K562 (cell line): ENCODE measurements around the gene SLC5A2. TPM values are rescaled to one million over a fixed set of nuclear protein-coding genes. Genes with fewer than 3 reads are reported as not detected.

Source experiments
- ATAC-seq: fragments of 200-7000 bp; cut with Tn5 transposase; 3 replicates; pipeline ENCODE4 v1.9.1; 2020; ENCODE audit warnings: moderate library complexity
- BruUV-seq: library from RNA; stranded (reverse); fragments of 400-500 nt; replicated peaks from 2 replicates; lab custom pipeline; 2021; lab: Mats Ljungman, UMichigan
- CTCF ChIA-PET: fragments of 300-600 bp; formaldehyde crosslinking; extraction: SDS; loops from one replicate; lab custom pipeline; 2021; ENCODE audit warnings: low intra/inter-chr PET ratio; lab: Yijun Ruan, JAX
- POLR2A ChIA-PET: fragments of 300-600, 350-650 bp; sonication (Branson Sonifier 250); formaldehyde crosslinking; extraction: SDS; loops from one replicate; lab custom pipeline; 2021; ENCODE audit warnings: antibody characterized with exemption, inconsistent platforms; lab: Yijun Ruan, JAX
- DNase-seq, 4 experiments: peaks; one replicate each; pipeline versions ENCODE4 v3.0.0 to v3.0.0-alpha.2; 2011 to 2018; ENCODE audit warnings: low spot score in 3 of 4, mixed read lengths in 3 of 4; ENCODE audit errors: extremely low read depth in 1 of 4
- FAIRE-seq: peaks from 2 replicates; lab custom pipeline; 2011; peaks lifted over from hg19 to GRCh38; lab: Jason Lieb, UNC
- H2AFZ ChIP-seq: 2 replicates; pipeline ENCODE4 v1.6.0; 2011; ENCODE audit warnings: low read depth, low read length, control low read depth, inconsistent platforms
- H3K27ac ChIP-seq: fragments of 200-600 bp; 3 replicates; pipeline ENCODE4 v1.8.0; 2011; ENCODE audit warnings: low read depth, mild to moderate bottlenecking, control low read depth, inconsistent platforms, low read length, moderate library complexity, mixed read lengths; ENCODE audit errors: extremely low read depth
- H3K27me3 ChIP-seq, 2 experiments: fragments of 300-600 bp in 1 of 2; 2 replicates in 1 of 2; 3 replicates in 1 of 2; pipeline versions ENCODE4 v1.6.0 to v1.8.0; 2011; ENCODE audit warnings: inconsistent platforms in 2 of 2, low read length in 2 of 2, mild to moderate bottlenecking in 1 of 2, mixed read lengths in 1 of 2, moderate library complexity in 1 of 2; ENCODE audit not compliant: control insufficient read depth in 2 of 2, insufficient read depth in 2 of 2
- H3K36me3 ChIP-seq: fragments of 300-600 bp; 3 replicates; pipeline ENCODE4 v1.8.0; 2011; ENCODE audit warnings: mild to moderate bottlenecking, low read length, inconsistent platforms; ENCODE audit not compliant: control insufficient read depth, insufficient read depth
- H3K4me1 ChIP-seq, 2 experiments: fragments of 200-600 bp in 1 of 2; replicated peaks in 1 of 2; 2 replicates in 1 of 2; 3 replicates in 1 of 2; pipeline versions ENCODE4 v1.5.1 to v1.8.0; 2011; ENCODE audit warnings: inconsistent platforms in 2 of 2, low read length in 2 of 2, mild to moderate bottlenecking in 1 of 2, mixed read lengths in 1 of 2, moderate library complexity in 1 of 2; ENCODE audit not compliant: control insufficient read depth in 2 of 2, insufficient read depth in 2 of 2
- H3K4me2 ChIP-seq: 2 replicates; pipeline ENCODE4 v1.6.1; 2011; ENCODE audit warnings: low read length, control low read depth, inconsistent platforms, mixed read lengths; ENCODE audit not compliant: insufficient read depth
- H3K4me3 ChIP-seq: fragments of 200-600 bp; sonication (generic), shearing (Covaris generic); 2 replicates; pipeline ENCODE4 v1.5.1; 2016; ENCODE audit warnings: control low read depth, inconsistent platforms
- H3K79me2 ChIP-seq: fragments of 200-600 bp; 3 replicates; pipeline ENCODE4 v1.8.0; 2011; ENCODE audit warnings: low read length, inconsistent platforms; ENCODE audit not compliant: control insufficient read depth, insufficient read depth
- H3K9ac ChIP-seq, 2 experiments: 2 replicates each; pipeline versions ENCODE4 v1.6.0 to v1.6.1; 2011; ENCODE audit warnings: low read depth in 2 of 2, low read length in 2 of 2, control low read depth in 1 of 2, inconsistent platforms in 1 of 2, mild to moderate bottlenecking in 1 of 2, mixed read lengths in 1 of 2; ENCODE audit not compliant: insufficient read depth in 1 of 2
- H3K9me1 ChIP-seq: one replicate; pipeline ENCODE4 v1.6.0; 2011; ENCODE audit warnings: inconsistent platforms, mild to moderate bottlenecking, low read length, moderate library complexity; ENCODE audit not compliant: control insufficient read depth, insufficient read depth
- H3K9me3 ChIP-seq: replicated peaks from 2 replicates; pipeline ENCODE4 v1.5.1; 2011; ENCODE audit warnings: low read depth, low read length, inconsistent platforms; ENCODE audit not compliant: control insufficient read depth, insufficient read depth
- H4K20me1 ChIP-seq: replicated peaks from 2 replicates; pipeline ENCODE4 v1.6.1; 2011; ENCODE audit warnings: low read length, inconsistent platforms, mixed read lengths; ENCODE audit not compliant: control insufficient read depth, insufficient read depth
- BCOR ChIP-seq: fragments of 450-650 bp; IDR thresholded peaks from 2 replicates; pipeline ENCODE4 v1.6.1; 2016
- CTBP1 ChIP-seq: fragments of 450-650 bp; IDR thresholded peaks from 2 replicates; pipeline ENCODE4 v1.6.1; 2016; ENCODE audit warnings: borderline replicate concordance
- L3MBTL2 ChIP-seq: fragments of 450-650 bp; IDR thresholded peaks from 2 replicates; pipeline ENCODE4 v1.6.1; 2016; ENCODE audit warnings: mild to moderate bottlenecking, moderate library complexity
- MED1 ChIP-seq: sonication (generic); formaldehyde crosslinking; IDR thresholded peaks from 2 replicates; pipeline ENCODE4 v1.8.1; 2023; ENCODE audit warnings: missing genetic modification reagents, borderline replicate concordance
- SIN3B ChIP-seq: fragments of 450-650 bp; IDR thresholded peaks from 2 replicates; pipeline ENCODE4 v1.6.1; 2017; ENCODE audit warnings: low read depth, mild to moderate bottlenecking, moderate library complexity
- SMARCE1 ChIP-seq: fragments of 450-650 bp; IDR thresholded peaks from 2 replicates; pipeline ENCODE4 v1.7.1; 2016; ENCODE audit warnings: mild to moderate bottlenecking
- TAF15 ChIP-seq: fragments of 200-400 bp; formaldehyde crosslinking; IDR thresholded peaks from 2 replicates; pipeline ENCODE4 v1.6.1; 2017; ENCODE audit warnings: mild to moderate bottlenecking, low read depth, low read length, moderate library complexity
- ZNF76 ChIP-seq: fragments of 250-450 bp; sonication (Bioruptor Pico); IDR thresholded peaks from 2 replicates; pipeline ENCODE4 v1.4.0; 2020; ENCODE audit warnings: mild to moderate bottlenecking, moderate library complexity, borderline replicate concordance
- WGBS: fragments of 100-300 bp; shearing (Covaris generic); methylation state at CpG from one replicate; pipeline ENCODE4 v1.1.6; 2016; ENCODE audit warnings: low coverage, mixed read lengths; ENCODE audit not compliant: insufficient coverage; ENCODE audit errors: missing lambda C conversion rate; 5-methylcytosine and 5-hydroxymethylcytosine counted together
- in situ Hi-C: fragments of 300-500 bp; cut with MboI; formaldehyde crosslinking; loops from 4 replicates; pipeline ENCODE4 v1.15.0; 2018; ENCODE audit warnings: inconsistent platforms, mixed read lengths
- intact Hi-C: fragments of 100-400 bp; cut with micrococcal nuclease; formaldehyde crosslinking; loops from 2 replicates; pipeline ENCODE4 v1.14.2; 2022
- polyA plus RNA-seq, 8 experiments: library from polyadenylated mRNA; depleted of rRNA in 4 of 8; stranded (reverse) in 5 of 8; unstranded in 3 of 8; fragments of >200 nt; fragmentation: Nextera tagmentation in 2 of 8; fragmentation: Illumina TruSeq in 1 of 8; extraction: Ambion mirVana in 2 of 8; extraction: Trizol in 1 of 8; gene quantifications; 2 replicates each; pipeline versions ENCODE4 v1.2.1 to v1.2.3, GENCODE V29; 2011 to 2014; ENCODE audit warnings: inconsistent platforms in 1 of 8, missing spikeins in 1 of 8
- total RNA-seq, 7 experiments: library from RNA; depleted of rRNA in 6 of 7; stranded (reverse); fragments of >200 nt in 6 of 7; fragmentation: Illumina TruSeq in 2 of 7; extraction: Trizol in 2 of 7; gene quantifications; 2 replicates each; pipeline versions ENCODE4 v1.2.1 to v1.2.3, GENCODE V29; 2011 to 2021; ENCODE audit warnings: low replicate concordance in 1 of 7
- TF ChIP-seq, protein P1 (sequence below): sonication (generic); formaldehyde crosslinking; IDR thresholded peaks from 2 replicates; pipeline ENCODE4 v1.8.0; 2022; ENCODE audit warnings: mild to moderate bottlenecking, missing genetic modification reagents, borderline replicate concordance
- TF ChIP-seq, protein P2 (sequence below), 2 experiments: IDR thresholded peaks; 2 replicates each; pipeline ENCODE4 v1.6.1; 2011; ENCODE audit warnings: borderline replicate concordance in 1 of 2, control low read depth in 1 of 2, low read depth in 1 of 2, low read length in 1 of 2, mild to moderate bottlenecking in 1 of 2, mixed read lengths in 1 of 2, moderate library complexity in 1 of 2; ENCODE audit not compliant: insufficient read depth in 1 of 2, insufficient read length in 1 of 2, poor library complexity in 1 of 2, severe bottlenecking in 1 of 2; ENCODE audit errors: extremely low read depth in 1 of 2
- TF ChIP-seq, protein P3 (sequence below): fragments of 450-650 bp; IDR thresholded peaks from 2 replicates; pipeline ENCODE4 v1.6.1; 2017; ENCODE audit warnings: antibody characterized with exemption, mild to moderate bottlenecking

Gene SLC5A2
- total and polyA plus RNA-seq, 9 of the 15 experiments (the other 6 are each of a cell fraction or from before 2014, with no cell fraction given): 0.07 to 2.7 (median 2.2) TPM; not detected in 6

DNA sequence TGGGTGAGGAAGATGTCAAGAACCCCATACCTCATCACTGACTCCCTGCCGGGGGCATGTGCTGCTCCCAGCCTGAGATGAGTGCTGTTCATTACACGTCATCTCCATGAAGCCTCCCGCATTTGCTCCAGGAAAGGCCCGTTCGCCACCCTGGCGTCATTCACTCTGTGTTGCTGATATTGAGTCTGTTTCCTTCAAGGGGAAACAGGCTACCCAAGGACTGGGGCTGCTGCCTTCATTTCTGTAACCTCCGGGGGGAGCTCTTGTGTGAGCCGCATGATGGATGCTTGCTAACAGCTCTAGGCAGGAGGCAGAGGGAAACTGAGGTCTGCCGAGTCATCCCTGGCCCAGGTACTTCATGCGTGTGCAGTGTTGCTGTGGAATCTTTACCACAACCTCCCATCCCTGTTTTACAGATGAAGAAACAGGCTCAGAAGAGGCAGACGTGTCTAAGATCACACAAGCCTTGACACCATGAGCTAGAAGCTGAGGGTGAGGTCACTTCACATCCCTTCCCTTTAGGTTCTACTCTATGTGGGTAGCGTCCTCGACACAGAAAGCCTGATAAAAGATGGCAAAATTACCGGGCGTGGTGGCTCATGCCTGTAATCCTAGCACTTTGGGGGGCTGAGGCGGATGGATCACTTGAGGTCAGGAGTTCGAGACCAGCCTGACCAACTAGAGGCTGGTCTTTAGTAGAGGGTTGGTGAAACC is 27.2 kb upstream of the SLC5A2 start (continued):
- TF ChIP-seq CTBP1 (peak; percentile 59; the same call in 1 of the 2 replicates), SIN3B (0 out of 2 replicates have a peak, but pooled peaks have one; percentile 20), MED1 (CRISPR knock-in tag) (no peak)

DNA sequence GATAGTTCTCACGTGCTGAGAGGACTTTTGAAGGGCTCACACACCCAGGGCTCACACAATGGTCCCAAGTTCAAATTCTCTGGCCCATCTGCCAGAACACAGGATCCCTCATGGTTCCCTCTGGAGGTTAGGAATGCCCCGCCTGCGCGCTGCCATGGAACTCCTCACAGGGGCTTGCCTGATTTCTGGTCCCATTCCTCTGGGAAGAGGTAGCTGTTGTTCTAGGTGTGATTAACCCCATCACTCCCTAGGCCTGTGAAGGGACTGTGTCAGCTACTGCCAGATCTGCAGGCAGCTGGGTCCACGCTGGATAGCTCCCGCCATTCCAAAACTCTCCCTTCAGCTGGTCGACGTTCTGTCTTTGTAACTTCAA is 25.9 kb upstream of the SLC5A2 start:
- ATAC-seq (no peak), FAIRE-seq (no peak), DNase-seq (peak in 2 of 4 experiments; percentile 3 to 4)
- in situ Hi-C loops (loop anchor here (10.0 kb wide), 1 partner anchor 238 kb away; no protein-coding TSS in a partner anchor), intact Hi-C loops (loop anchor here (5.0 to 10.0 kb wide), 3 partner anchors 50 to 502 kb away; partner anchors contain the start of genes RUSF1 and SETD1A)
- peaks cover 49 to 65% of the 10 kb centered on the region in 2 experiments for H3K4me1 ChIP-seq
- H3K79me2 ChIP-seq: peaks cover 63% of the 10 kb centered on the region
- no peaks in the 10 kb centered on the region for H3K9me1 ChIP-seq
- POLR2A ChIA-PET: interaction anchor here (0.6 to 0.8 kb wide), 2 partner anchors 258 to 277 kb away, joined by 3 read pairs; no protein-coding TSS in a partner anchor
- no peaks in the 10 kb centered on the region for H3K27me3 ChIP-seq
- CTCF ChIA-PET: no interaction called here
- no TSS peak for BruUV-seq
- peak overlapping the region; percentile 83 for H3K4me3 ChIP-seq
- 33% methylated on average over 8 of the region's 8 CpGs for WGBS
- peak overlapping the region; percentile 98 to 100 for H3K9ac ChIP-seq
- no peaks in the 10 kb centered on the region for H3K9me3 ChIP-seq
- peak overlapping the region; percentile 97 for H3K4me2 ChIP-seq
- H4K20me1 ChIP-seq: peaks cover 4% of the 10 kb centered on the region
- H3K36me3 ChIP-seq: peaks cover 29% of the 10 kb centered on the region; the same call in 1 of the 3 replicates
- H3K27ac ChIP-seq: peak overlapping the region; percentile 12; the same call in 1 of the 3 replicates
- no peak overlapping the region for H2AFZ ChIP-seq
- TF ChIP-seq, protein P1, sequence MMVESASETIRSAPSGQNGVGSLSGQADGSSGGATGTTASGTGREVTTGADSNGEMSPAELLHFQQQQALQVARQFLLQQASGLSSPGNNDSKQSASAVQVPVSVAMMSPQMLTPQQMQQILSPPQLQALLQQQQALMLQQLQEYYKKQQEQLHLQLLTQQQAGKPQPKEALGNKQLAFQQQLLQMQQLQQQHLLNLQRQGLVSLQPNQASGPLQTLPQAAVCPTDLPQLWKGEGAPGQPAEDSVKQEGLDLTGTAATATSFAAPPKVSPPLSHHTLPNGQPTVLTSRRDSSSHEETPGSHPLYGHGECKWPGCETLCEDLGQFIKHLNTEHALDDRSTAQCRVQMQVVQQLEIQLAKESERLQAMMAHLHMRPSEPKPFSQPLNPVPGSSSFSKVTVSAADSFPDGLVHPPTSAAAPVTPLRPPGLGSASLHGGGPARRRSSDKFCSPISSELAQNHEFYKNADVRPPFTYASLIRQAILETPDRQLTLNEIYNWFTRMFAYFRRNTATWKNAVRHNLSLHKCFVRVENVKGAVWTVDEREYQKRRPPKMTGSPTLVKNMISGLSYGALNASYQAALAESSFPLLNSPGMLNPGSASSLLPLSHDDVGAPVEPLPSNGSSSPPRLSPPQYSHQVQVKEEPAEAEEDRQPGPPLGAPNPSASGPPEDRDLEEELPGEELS (CRISPR knock-in tag): no peak
- TF ChIP-seq BCOR (no peak), L3MBTL2 (peak; percentile 58), ZNF76 (no peak), SMARCE1 (no peak), TAF15 (no peak)
- TF ChIP-seq, protein P2, sequence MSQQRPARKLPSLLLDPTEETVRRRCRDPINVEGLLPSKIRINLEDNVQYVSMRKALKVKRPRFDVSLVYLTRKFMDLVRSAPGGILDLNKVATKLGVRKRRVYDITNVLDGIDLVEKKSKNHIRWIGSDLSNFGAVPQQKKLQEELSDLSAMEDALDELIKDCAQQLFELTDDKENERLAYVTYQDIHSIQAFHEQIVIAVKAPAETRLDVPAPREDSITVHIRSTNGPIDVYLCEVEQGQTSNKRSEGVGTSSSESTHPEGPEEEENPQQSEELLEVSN (IDR thresholded peaks at IDR 0.05; ENCODE audit: borderline replicate concordance in 1 of 2, extremely low read depth in 1 of 2, insufficient read depth in 1 of 2, insufficient read length in 1 of 2, low read depth in 1 of 2, low read length in 1 of 2, poor library complexity in 1 of 2, severe bottlenecking in 1 of 2): peak; percentile 18 to 66
- TF ChIP-seq, protein P3, sequence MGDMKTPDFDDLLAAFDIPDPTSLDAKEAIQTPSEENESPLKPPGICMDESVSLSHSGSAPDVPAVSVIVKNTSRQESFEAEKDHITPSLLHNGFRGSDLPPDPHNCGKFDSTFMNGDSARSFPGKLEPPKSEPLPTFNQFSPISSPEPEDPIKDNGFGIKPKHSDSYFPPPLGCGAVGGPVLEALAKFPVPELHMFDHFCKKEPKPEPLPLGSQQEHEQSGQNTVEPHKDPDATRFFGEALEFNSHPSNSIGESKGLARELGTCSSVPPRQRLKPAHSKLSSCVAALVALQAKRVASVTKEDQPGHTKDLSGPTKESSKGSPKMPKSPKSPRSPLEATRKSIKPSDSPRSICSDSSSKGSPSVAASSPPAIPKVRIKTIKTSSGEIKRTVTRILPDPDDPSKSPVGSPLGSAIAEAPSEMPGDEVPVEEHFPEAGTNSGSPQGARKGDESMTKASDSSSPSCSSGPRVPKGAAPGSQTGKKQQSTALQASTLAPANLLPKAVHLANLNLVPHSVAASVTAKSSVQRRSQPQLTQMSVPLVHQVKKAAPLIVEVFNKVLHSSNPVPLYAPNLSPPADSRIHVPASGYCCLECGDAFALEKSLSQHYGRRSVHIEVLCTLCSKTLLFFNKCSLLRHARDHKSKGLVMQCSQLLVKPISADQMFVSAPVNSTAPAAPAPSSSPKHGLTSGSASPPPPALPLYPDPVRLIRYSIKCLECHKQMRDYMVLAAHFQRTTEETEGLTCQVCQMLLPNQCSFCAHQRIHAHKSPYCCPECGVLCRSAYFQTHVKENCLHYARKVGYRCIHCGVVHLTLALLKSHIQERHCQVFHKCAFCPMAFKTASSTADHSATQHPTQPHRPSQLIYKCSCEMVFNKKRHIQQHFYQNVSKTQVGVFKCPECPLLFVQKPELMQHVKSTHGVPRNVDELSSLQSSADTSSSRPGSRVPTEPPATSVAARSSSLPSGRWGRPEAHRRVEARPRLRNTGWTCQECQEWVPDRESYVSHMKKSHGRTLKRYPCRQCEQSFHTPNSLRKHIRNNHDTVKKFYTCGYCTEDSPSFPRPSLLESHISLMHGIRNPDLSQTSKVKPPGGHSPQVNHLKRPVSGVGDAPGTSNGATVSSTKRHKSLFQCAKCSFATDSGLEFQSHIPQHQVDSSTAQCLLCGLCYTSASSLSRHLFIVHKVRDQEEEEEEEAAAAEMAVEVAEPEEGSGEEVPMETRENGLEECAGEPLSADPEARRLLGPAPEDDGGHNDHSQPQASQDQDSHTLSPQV: 0 out of 2 replicates have a peak, but pooled peaks have one; percentile 28
